Testis (tissue), 2 donors: ENCODE data around the gene PNPLA2.

ENCODE experiments used
- POLR2A ChIP-seq: fragments of 450-650 bp; IDR thresholded peaks from one replicate; pipeline ENCODE4 v1.6.1; 2017; ENCODE audit warnings: antibody characterized with exemption, mild to moderate bottlenecking, moderate library complexity
- TF ChIP-seq, protein P1 (sequence below), 3 experiments: fragments of 450-650 bp in 2 of 3; fragments of 200-600 bp in 1 of 3; sonication (generic) in 1 of 3; IDR thresholded peaks; one replicate each; pipeline ENCODE4 v1.5.1; 2016 to 2019; ENCODE audit warnings: antibody characterized with exemption in 3 of 3, mild to moderate bottlenecking in 2 of 3, moderate library complexity in 1 of 3

DNA sequence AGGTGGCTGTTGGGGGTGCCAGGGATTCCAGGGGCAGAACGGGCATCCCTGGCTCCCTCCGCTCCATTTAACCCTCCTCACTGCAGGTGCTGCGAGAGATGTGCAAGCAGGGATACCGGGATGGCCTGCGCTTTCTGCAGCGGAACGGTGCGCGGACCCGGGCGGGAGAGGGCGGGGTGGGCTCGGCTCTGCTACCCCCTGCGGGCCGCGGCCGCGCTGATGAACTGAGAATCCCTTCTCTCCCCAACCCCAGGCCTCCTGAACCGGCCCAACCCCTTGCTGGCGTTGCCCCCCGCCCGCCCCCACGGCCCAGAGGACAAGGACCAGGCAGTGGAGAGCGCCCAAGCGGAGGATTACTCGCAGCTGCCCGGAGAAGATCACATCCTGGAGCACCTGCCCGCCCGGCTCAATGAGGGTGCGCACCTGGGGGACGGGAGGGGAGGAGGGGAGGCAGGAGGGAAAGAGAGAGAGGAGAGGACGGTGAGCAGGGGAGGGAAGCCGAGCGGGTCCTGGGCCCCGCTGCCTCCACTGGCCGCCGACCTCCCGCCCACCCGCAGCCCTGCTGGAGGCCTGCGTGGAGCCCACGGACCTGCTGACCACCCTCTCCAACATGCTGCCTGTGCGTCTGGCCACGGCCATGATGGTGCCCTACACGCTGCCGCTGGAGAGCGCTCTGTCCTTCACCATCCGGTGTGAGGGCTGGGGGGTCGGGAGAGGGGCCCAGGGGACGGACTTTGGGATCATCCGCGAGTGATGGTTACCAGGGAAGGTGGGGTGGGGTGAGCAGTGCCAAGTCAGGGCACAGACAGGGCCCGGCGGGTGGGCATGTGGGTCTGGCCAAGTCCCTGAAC is 5.0 kb downstream of the PNPLA2 start:
- TF ChIP-seq POLR2A = no peak
- TF ChIP-seq, protein P1, sequence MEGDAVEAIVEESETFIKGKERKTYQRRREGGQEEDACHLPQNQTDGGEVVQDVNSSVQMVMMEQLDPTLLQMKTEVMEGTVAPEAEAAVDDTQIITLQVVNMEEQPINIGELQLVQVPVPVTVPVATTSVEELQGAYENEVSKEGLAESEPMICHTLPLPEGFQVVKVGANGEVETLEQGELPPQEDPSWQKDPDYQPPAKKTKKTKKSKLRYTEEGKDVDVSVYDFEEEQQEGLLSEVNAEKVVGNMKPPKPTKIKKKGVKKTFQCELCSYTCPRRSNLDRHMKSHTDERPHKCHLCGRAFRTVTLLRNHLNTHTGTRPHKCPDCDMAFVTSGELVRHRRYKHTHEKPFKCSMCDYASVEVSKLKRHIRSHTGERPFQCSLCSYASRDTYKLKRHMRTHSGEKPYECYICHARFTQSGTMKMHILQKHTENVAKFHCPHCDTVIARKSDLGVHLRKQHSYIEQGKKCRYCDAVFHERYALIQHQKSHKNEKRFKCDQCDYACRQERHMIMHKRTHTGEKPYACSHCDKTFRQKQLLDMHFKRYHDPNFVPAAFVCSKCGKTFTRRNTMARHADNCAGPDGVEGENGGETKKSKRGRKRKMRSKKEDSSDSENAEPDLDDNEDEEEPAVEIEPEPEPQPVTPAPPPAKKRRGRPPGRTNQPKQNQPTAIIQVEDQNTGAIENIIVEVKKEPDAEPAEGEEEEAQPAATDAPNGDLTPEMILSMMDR (IDR thresholded peaks at IDR 0.05) = no peak
